NCI-H2029 (cell line): ENCODE data around the gene IDS.
A peak's percentile ranks its signal among the peaks of the same experiment; 100 is the strongest.
"Not testable (repeated sequence)": the region's sequence is repeated elsewhere in the genome, so short reads cannot be mapped to it uniquely, and the experiment has no call there.

Source experiments
- DNase-seq: peaks from one replicate; lab custom pipeline; 2025; lab: John Stamatoyannopoulos, UW

The IDS gene

GRCh38 chrX:149504915-149505651, at the start of gene IDS:
Gene IDS, minus strand, starts transcription at chrX:149505306. Its CDS starts 169 bp downstream, at chrX:149505137.
- peak; percentile 75 for DNase-seq

GRCh38 chrX:149551939-149552248, 46.8 kb upstream of the IDS start:
- not testable (repeated sequence) for DNase-seq

GRCh38 chrX:149551245-149551938, 46.3 kb upstream of the IDS start:
- DNase-seq: not testable (repeated sequence)

GRCh38 chrX:149550454-149550853, 45.3 kb upstream of the IDS start:
- DNase-seq: not testable (repeated sequence)

- not testable (repeated sequence) for DNase-seq
Observed at GRCh38 chrX:149549701-149550100, 44.6 kb upstream of the IDS start, which contains the start of gene HSFX3. Gene HSFX3, minus strand, starts transcription at chrX:149549924. Its CDS starts 72 bp downstream, at chrX:149549852.

- not testable (repeated sequence) for DNase-seq
Observed at GRCh38 chrX:149547782-149548181, 42.7 kb upstream of the IDS start.

GRCh38 chrX:149546962-149547361, 41.9 kb upstream of the IDS start:
- not testable (repeated sequence) for DNase-seq

GRCh38 chrX:149545545-149546543, 40.7 kb upstream of the IDS start:
- DNase-seq: not testable (repeated sequence)

GRCh38 chrX:149541521-149542047, 36.5 kb upstream of the IDS start:
- DNase-seq: no peak

- peak; percentile 94 for DNase-seq
Observed at GRCh38 chrX:149540621-149541520, 35.8 kb upstream of the IDS start, which contains the start of gene EOLA1. Gene EOLA1, plus strand, starts transcription at chrX:149541012. Its CDS starts 4,619 bp downstream, at chrX:149545631.

- DNase-seq: peak; percentile 88
Observed at GRCh38 chrX:149540131-149540620, 35.1 kb upstream of the IDS start.

GRCh38 chrX:149539283-149540130, 34.4 kb upstream of the IDS start:
- peak; percentile 89 for DNase-seq

GRCh38 chrX:149537474-149537873, 32.4 kb upstream of the IDS start:
- DNase-seq: not testable (repeated sequence)

GRCh38 chrX:149534926-149535602, 30.0 kb upstream of the IDS start:
- DNase-seq: not testable (repeated sequence)

GRCh38 chrX:149533999-149534398, 28.9 kb upstream of the IDS start:
- not testable (repeated sequence) for DNase-seq

- not testable (repeated sequence) for DNase-seq
Observed at GRCh38 chrX:149532868-149533267, 27.8 kb upstream of the IDS start.

GRCh38 chrX:149531599-149531998, 26.5 kb upstream of the IDS start:
- no peak for DNase-seq

GRCh38 chrX:149528381-149528780, 23.3 kb upstream of the IDS start:
- no peak for DNase-seq

- no peak for DNase-seq
Observed at GRCh38 chrX:149527705-149528104, 22.6 kb upstream of the IDS start.
